ENCODE measurements around the gene GPC3. TPM values are rescaled to one million over a fixed set of nuclear protein-coding genes. Genes with fewer than 3 reads are reported as not detected.

The GPC3 gene
- total RNA-seq, 1 donor from 2014 or later, result 1,039 TPM

- Histone ChIP-seq H4K20me1 (ENCODE audit: low read depth) (no peaks in the 10 kb centered on the region), H3K4me1 (no peaks in the 10 kb centered on the region), H3F3A (ENCODE audit: low read depth) (no peaks in the 10 kb centered on the region), H2AFZ (replicated peaks) (no peak overlapping the region), H3K27ac (no peak overlapping the region), H3K79me2 (ENCODE audit: low read depth) (no peaks in the 10 kb centered on the region), H3K9me3 (ENCODE audit: low read depth) (no peaks in the 10 kb centered on the region), H3K27me3 (no peaks in the 10 kb centered on the region), H3K9ac (no peak overlapping the region), H3K36me3 (peaks cover 9% of the 10 kb centered on the region), H3K4me3 (no peak overlapping the region), H3K4me2 (no peak overlapping the region)
- no peak overlapping the region for H3K4me3 Mint-ChIP-seq
- TF ChIP-seq, protein P1, sequence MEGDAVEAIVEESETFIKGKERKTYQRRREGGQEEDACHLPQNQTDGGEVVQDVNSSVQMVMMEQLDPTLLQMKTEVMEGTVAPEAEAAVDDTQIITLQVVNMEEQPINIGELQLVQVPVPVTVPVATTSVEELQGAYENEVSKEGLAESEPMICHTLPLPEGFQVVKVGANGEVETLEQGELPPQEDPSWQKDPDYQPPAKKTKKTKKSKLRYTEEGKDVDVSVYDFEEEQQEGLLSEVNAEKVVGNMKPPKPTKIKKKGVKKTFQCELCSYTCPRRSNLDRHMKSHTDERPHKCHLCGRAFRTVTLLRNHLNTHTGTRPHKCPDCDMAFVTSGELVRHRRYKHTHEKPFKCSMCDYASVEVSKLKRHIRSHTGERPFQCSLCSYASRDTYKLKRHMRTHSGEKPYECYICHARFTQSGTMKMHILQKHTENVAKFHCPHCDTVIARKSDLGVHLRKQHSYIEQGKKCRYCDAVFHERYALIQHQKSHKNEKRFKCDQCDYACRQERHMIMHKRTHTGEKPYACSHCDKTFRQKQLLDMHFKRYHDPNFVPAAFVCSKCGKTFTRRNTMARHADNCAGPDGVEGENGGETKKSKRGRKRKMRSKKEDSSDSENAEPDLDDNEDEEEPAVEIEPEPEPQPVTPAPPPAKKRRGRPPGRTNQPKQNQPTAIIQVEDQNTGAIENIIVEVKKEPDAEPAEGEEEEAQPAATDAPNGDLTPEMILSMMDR (IDR thresholded peaks at IDR 0.05), result no peak
- TF ChIP-seq EZH2phosphoT487 (IDR thresholded peaks at IDR 0.05) (no peak), EZH2 (IDR thresholded peaks at IDR 0.05) (no peak)
- no peak for DNase-seq (ENCODE audit: low spot score)
- no peaks in the 10 kb centered on the region for H3K4me1 Mint-ChIP-seq
- H3K36me3 Mint-ChIP-seq, result peaks cover 11% of the 10 kb centered on the region
- H3K9me3 Mint-ChIP-seq, result peaks cover 10% of the 10 kb centered on the region
- H3K27ac Mint-ChIP-seq, result no peak overlapping the region
- H3K27me3 Mint-ChIP-seq (ENCODE audit: insufficient read depth, low read depth), result no peaks in the 10 kb centered on the region
Observed at GRCh38 chrX:133549295-133549933, 436.0 kb downstream of the GPC3 start.

DNA sequence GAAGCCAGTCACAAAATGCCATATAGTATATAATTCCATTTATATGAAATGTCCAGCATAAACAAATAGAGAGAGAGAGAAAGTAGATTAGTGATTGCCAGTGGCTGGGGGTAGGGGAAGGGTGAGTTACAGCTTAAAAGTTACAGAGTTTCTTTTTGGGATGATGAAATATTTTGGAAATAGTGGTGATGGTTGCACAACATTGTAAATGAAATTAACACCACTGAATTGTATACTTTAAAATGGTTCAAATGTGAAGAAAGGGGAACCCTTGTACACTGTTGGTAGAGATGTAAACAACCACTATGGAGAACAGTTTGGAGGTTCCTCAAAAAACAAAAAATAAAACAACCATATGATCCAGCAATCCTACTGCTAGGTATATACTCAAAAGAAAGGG is 439.0 kb downstream of the GPC3 start:
- Mint-ChIP-seq H3K36me3 (peaks cover 11% of the 10 kb centered on the region), H3K4me1 (no peaks in the 10 kb centered on the region), H3K4me3 (no peak overlapping the region), H3K27me3 (ENCODE audit: insufficient read depth, low read depth) (no peaks in the 10 kb centered on the region), H3K27ac (no peak overlapping the region), H3K9me3 (peaks cover 8% of the 10 kb centered on the region)
- Histone ChIP-seq H3K9me3 (ENCODE audit: low read depth) (no peaks in the 10 kb centered on the region), H3K9ac (no peak overlapping the region), H4K20me1 (ENCODE audit: low read depth) (no peaks in the 10 kb centered on the region), H3K4me3 (no peak overlapping the region), H3K36me3 (peaks cover 9% of the 10 kb centered on the region), H3F3A (ENCODE audit: low read depth) (no peaks in the 10 kb centered on the region), H3K27me3 (no peaks in the 10 kb centered on the region), H3K79me2 (ENCODE audit: low read depth) (no peaks in the 10 kb centered on the region), H2AFZ (replicated peaks) (no peak overlapping the region), H3K27ac (no peak overlapping the region), H3K4me2 (no peak overlapping the region), H3K4me1 (no peaks in the 10 kb centered on the region)
- TF ChIP-seq EZH2phosphoT487 (IDR thresholded peaks at IDR 0.05) (no peak), EZH2 (IDR thresholded peaks at IDR 0.05) (no peak)
- TF ChIP-seq, protein P1 (IDR thresholded peaks at IDR 0.05), result no peak
- no peak for DNase-seq (ENCODE audit: low spot score)

- no peaks in the 10 kb centered on the region for H3K4me1 ChIP-seq
- H3K27me3 Mint-ChIP-seq (ENCODE audit: insufficient read depth, low read depth), result no peaks in the 10 kb centered on the region
- H3K9me3 ChIP-seq (ENCODE audit: low read depth), result no peaks in the 10 kb centered on the region
- no peak overlapping the region for H3K27ac Mint-ChIP-seq
- no peak for DNase-seq (ENCODE audit: low spot score)
- H3K9me3 Mint-ChIP-seq, result peaks cover 8% of the 10 kb centered on the region
- H3K4me1 Mint-ChIP-seq, result no peaks in the 10 kb centered on the region
- no peak overlapping the region for H3K9ac ChIP-seq
- no peaks in the 10 kb centered on the region for H3K79me2 ChIP-seq (ENCODE audit: low read depth)
- H3F3A ChIP-seq (ENCODE audit: low read depth), result no peaks in the 10 kb centered on the region
- H3K4me2 ChIP-seq, result no peak overlapping the region
- no peaks in the 10 kb centered on the region for H4K20me1 ChIP-seq (ENCODE audit: low read depth)
- no peak overlapping the region for H3K4me3 Mint-ChIP-seq
- no peak overlapping the region for H2AFZ ChIP-seq (replicated peaks)
- no peak overlapping the region for H3K4me3 ChIP-seq
- no peaks in the 10 kb centered on the region for H3K27me3 ChIP-seq
- peaks cover 9% of the 10 kb centered on the region for H3K36me3 ChIP-seq
- peaks cover 11% of the 10 kb centered on the region for H3K36me3 Mint-ChIP-seq
- TF ChIP-seq EZH2 (IDR thresholded peaks at IDR 0.05), result no peak
- TF ChIP-seq, protein P1 (IDR thresholded peaks at IDR 0.05), result no peak
- no peak for TF ChIP-seq EZH2phosphoT487 (IDR thresholded peaks at IDR 0.05)
- no peak overlapping the region for H3K27ac ChIP-seq
Observed at GRCh38 chrX:133544778-133545177, 440.6 kb downstream of the GPC3 start.
